GM06990 (cell line): ENCODE results near the gene DDI1.

ENCODE experiments used
- DNase-seq: peaks from one replicate; pipeline ENCODE4 v3.0.0-alpha.2; 2011; ENCODE audit not compliant: insufficient read length; ENCODE audit errors: extremely low read depth
- H3K27me3 ChIP-seq: replicated peaks from 2 replicates; pipeline ENCODE4 v1.6.0; 2011; ENCODE audit warnings: low read length; ENCODE audit not compliant: control insufficient read depth, insufficient read depth
- H3K36me3 ChIP-seq: 2 replicates; pipeline ENCODE4 v1.5.1; 2011; ENCODE audit warnings: low read length; ENCODE audit not compliant: control insufficient read depth, insufficient read depth
- H3K4me3 ChIP-seq: replicated peaks from 2 replicates; pipeline ENCODE4 v1.5.1; 2011; ENCODE audit warnings: low read depth, mild to moderate bottlenecking, control low read depth, low read length
- TF ChIP-seq, protein P1 (sequence below): IDR thresholded peaks from 2 replicates; pipeline ENCODE4 v1.5.1; 2011; ENCODE audit warnings: low read length, control low read depth, mild to moderate bottlenecking, inconsistent platforms; ENCODE audit not compliant: insufficient read depth, poor library complexity, severe bottlenecking

Gene DDI1

DNA sequence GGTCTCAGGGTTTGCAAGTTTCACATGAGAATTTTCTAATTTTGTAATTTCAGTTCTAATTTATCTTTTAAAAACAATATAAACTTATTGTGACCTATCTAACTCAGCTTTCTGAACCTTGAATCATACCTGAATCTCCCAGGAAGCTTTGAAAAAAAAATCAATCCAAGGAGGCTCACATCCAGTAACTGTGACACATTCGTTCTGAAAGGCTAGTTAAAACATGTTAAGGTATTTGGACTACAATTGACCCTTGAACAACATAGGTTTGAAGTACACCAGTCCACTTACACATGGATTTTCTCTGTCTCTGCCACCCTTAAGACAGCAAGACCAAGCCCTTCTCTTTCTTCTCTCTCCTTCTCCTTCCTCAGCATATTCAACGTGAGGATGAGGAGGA is 40.0 kb downstream of the DDI1 start:
- Histone ChIP-seq H3K36me3 (no peaks in the 10 kb centered on the region), H3K27me3 (no peaks in the 10 kb centered on the region), H3K4me3 (no peak overlapping the region)
- no peak for DNase-seq
- TF ChIP-seq, protein P1, sequence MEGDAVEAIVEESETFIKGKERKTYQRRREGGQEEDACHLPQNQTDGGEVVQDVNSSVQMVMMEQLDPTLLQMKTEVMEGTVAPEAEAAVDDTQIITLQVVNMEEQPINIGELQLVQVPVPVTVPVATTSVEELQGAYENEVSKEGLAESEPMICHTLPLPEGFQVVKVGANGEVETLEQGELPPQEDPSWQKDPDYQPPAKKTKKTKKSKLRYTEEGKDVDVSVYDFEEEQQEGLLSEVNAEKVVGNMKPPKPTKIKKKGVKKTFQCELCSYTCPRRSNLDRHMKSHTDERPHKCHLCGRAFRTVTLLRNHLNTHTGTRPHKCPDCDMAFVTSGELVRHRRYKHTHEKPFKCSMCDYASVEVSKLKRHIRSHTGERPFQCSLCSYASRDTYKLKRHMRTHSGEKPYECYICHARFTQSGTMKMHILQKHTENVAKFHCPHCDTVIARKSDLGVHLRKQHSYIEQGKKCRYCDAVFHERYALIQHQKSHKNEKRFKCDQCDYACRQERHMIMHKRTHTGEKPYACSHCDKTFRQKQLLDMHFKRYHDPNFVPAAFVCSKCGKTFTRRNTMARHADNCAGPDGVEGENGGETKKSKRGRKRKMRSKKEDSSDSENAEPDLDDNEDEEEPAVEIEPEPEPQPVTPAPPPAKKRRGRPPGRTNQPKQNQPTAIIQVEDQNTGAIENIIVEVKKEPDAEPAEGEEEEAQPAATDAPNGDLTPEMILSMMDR = no peak

DNA sequence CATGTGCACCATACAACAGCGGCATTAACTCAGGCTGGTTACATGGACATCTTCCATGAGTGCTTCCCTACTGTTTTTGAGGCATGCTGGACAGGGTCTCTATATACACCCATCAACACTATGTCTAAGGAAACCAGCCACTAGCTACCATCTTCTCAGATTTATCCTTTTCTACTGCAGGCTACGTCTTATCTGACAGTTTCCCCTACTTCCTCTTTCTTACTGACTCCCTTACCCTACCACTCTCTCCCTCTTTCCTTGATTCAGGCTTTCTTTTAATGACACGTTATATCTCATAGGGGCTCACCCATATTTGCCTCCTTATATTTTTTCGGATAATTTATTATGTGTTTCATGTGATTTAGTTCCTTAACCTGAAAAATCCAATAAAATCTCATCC is 41.8 kb downstream of the DDI1 start:
- TF ChIP-seq, protein P1 = no peak
- no peaks in the 10 kb centered on the region for H3K36me3 ChIP-seq
- no peak overlapping the region for H3K4me3 ChIP-seq
- no peak for DNase-seq
- no peaks in the 10 kb centered on the region for H3K27me3 ChIP-seq

DNA sequence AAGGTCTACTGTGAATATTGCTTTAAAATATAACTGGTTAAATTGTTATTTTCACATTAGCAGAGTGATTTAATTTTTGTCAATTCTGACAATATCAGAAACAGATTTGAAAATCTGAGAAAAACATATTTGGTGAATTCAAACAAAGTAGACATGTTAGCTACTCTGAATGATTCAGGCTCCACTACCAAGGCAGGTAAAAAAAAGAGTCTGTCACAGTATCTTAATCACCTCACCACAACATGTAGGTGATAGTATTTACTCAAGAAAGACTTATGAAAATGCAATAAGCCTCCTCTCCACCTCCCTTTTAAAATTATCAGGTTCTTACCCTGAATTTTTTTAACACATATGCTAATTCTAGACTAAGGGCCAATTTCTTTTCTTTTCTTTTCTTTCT is 42.6 kb downstream of the DDI1 start:
- no peaks in the 10 kb centered on the region for H3K36me3 ChIP-seq
- TF ChIP-seq, protein P1 = no peak
- no peak overlapping the region for H3K4me3 ChIP-seq
- no peak for DNase-seq
- no peaks in the 10 kb centered on the region; the same call in 1 of the 2 replicates for H3K27me3 ChIP-seq

DNA sequence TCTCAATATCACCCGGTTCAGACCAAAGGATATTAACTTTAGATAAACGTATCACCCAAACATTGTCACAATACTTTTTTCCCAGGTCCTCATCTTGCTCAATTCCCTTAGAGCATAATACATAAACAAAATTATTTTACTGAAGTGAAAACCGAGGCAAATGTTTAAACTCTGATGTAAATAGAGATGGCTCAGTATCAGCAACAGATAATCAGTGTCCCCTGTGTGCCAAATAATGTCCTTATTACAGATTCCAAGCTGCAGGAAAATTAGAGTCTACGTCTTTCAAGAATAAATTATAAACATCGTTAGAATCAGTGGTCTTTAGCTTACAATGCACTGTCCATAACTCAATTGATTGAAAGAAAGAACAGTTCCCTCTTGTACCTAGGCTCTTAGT is 50.2 kb downstream of the DDI1 start:
- TF ChIP-seq, protein P1 = no peak
- no peak overlapping the region for H3K4me3 ChIP-seq
- no peak for DNase-seq
- no peaks in the 10 kb centered on the region for H3K36me3 ChIP-seq
- H3K27me3 ChIP-seq = no peaks in the 10 kb centered on the region; the same call in 1 of the 2 replicates
